IMR-90 (cell line): ENCODE results near the gene SH2D6. TPM values are rescaled to one million over a fixed set of nuclear protein-coding genes. Genes with fewer than 3 reads are reported as not detected.

Experiments
- ATAC-seq: fragments of 200-7000 bp; cut with Tn5 transposase; 2 replicates; pipeline ENCODE4 v1.9.1; 2020; ENCODE audit warnings: low read depth, mild to moderate bottlenecking, moderate library complexity
- BruUV-seq: library from RNA; stranded (reverse); fragments of 400-500 nt; replicated peaks from 2 replicates; lab custom pipeline; 2021; lab: Mats Ljungman, UMichigan
- CTCF ChIA-PET: fragments of 300-600 bp; formaldehyde crosslinking; extraction: SDS; loops from one replicate; lab custom pipeline; 2021; ENCODE audit warnings: antibody characterized with exemption; lab: Yijun Ruan, JAX
- POLR2A ChIA-PET: fragments of 300-600 bp; sonication (Branson Sonifier 250); formaldehyde crosslinking; loops from one replicate; lab custom pipeline; 2022; ENCODE audit warnings: antibody characterized with exemption; ENCODE audit not compliant: unreplicated experiment; lab: Charles Lee
- DNase-seq: peaks from one replicate; pipeline ENCODE4 v3.0.0; 2013
- H2AFZ ChIP-seq: replicated peaks from 2 replicates; pipeline ENCODE3; 2013; ENCODE audit warnings: low read length, mild to moderate bottlenecking; ENCODE audit not compliant: poor library complexity
- H2AK5ac ChIP-seq: 2 replicates; pipeline ENCODE4 v1.6.1; 2013; ENCODE audit warnings: low read depth, low read length, inconsistent platforms
- H2AK9ac ChIP-seq: replicated peaks from 2 replicates; pipeline ENCODE3; 2013; ENCODE audit warnings: mild to moderate bottlenecking, low read depth, low read length, moderate library complexity; ENCODE audit not compliant: poor library complexity
- H2BK120ac ChIP-seq: 2 replicates; pipeline ENCODE4 v1.6.1; 2013; ENCODE audit warnings: low read depth, low read length, inconsistent platforms
- H2BK15ac ChIP-seq: 3 replicates; pipeline ENCODE4 v1.6.1; 2013; ENCODE audit warnings: low read depth, low read length, inconsistent platforms
- H2BK20ac ChIP-seq: 2 replicates; pipeline ENCODE4 v1.6.1; 2013; ENCODE audit warnings: low read depth, mild to moderate bottlenecking, inconsistent platforms, low read length, moderate library complexity
- H2BK5ac ChIP-seq: 2 replicates; pipeline ENCODE4 v1.6.1; 2013; ENCODE audit warnings: mild to moderate bottlenecking, low read depth, low read length, inconsistent platforms; ENCODE audit not compliant: poor library complexity, severe bottlenecking
- H3K14ac ChIP-seq: replicated peaks from 2 replicates; pipeline ENCODE4 v1.6.1; 2013; ENCODE audit warnings: low read depth, low read length, inconsistent platforms
- H3K18ac ChIP-seq: 2 replicates; pipeline ENCODE4 v1.6.1; 2013; ENCODE audit warnings: low read depth, low read length, control low read depth
- H3K23ac ChIP-seq: 2 replicates; pipeline ENCODE4 v1.6.1; 2013; ENCODE audit warnings: low read depth, low read length, inconsistent platforms
- H3K27ac ChIP-seq: 2 replicates; pipeline ENCODE4 v1.5.1; 2013; ENCODE audit warnings: mild to moderate bottlenecking, control low read depth, low read length; ENCODE audit not compliant: insufficient read depth
- H3K27me3 ChIP-seq: 2 replicates; pipeline ENCODE4 v1.6.1; 2013; ENCODE audit warnings: low read length; ENCODE audit not compliant: control insufficient read depth, insufficient read depth
- H3K36me3 ChIP-seq: 2 replicates; pipeline ENCODE4 v1.6.1; 2013; ENCODE audit warnings: low read length, mixed read lengths; ENCODE audit not compliant: control insufficient read depth, insufficient read depth
- H3K4ac ChIP-seq: 2 replicates; pipeline ENCODE4 v1.6.1; 2013; ENCODE audit warnings: low read depth, low read length, inconsistent platforms
- H3K4me1 ChIP-seq: 2 replicates; pipeline ENCODE4 v1.6.1; 2013; ENCODE audit warnings: low read length, mixed read lengths; ENCODE audit not compliant: control insufficient read depth, insufficient read depth
- H3K4me2 ChIP-seq: 2 replicates; pipeline ENCODE4 v1.6.1; 2013; ENCODE audit warnings: low read depth, mild to moderate bottlenecking, control low read depth, low read length, moderate library complexity
- H3K4me3 ChIP-seq: 2 replicates; pipeline ENCODE4 v1.5.1; 2013; ENCODE audit warnings: low read depth, mild to moderate bottlenecking, control low read depth, low read length, moderate library complexity; ENCODE audit not compliant: insufficient read depth
- H3K56ac ChIP-seq: 2 replicates; pipeline ENCODE4 v1.6.1; 2013; ENCODE audit warnings: low read length, inconsistent platforms; ENCODE audit not compliant: insufficient read depth; ENCODE audit errors: extremely low read depth
- H3K79me1 ChIP-seq, 2 experiments: 2 replicates each; pipeline ENCODE4 v1.6.1; 2013; ENCODE audit warnings: low read length in 2 of 2, inconsistent platforms in 1 of 2, low read depth in 1 of 2
- H3K9ac ChIP-seq: 2 replicates; pipeline ENCODE4 v1.6.1; 2013; ENCODE audit warnings: low read depth, low read length, control low read depth
- H3K9me1 ChIP-seq: 2 replicates; pipeline ENCODE4 v1.6.1; 2013; ENCODE audit warnings: low read length, inconsistent platforms; ENCODE audit not compliant: insufficient read depth
- H3K9me3 ChIP-seq: 2 replicates; pipeline ENCODE4 v1.6.1; 2013; ENCODE audit warnings: low read length; ENCODE audit not compliant: control insufficient read depth, insufficient read depth
- H4K20me1 ChIP-seq: 2 replicates; pipeline ENCODE4 v1.6.1; 2013; ENCODE audit warnings: low read length, inconsistent platforms; ENCODE audit not compliant: insufficient read depth
- H4K5ac ChIP-seq: 2 replicates; pipeline ENCODE4 v1.6.1; 2013; ENCODE audit warnings: mild to moderate bottlenecking, low read depth, low read length, control low read depth
- H4K8ac ChIP-seq, 2 experiments: 2 replicates each; pipeline ENCODE4 v1.6.1; 2013; ENCODE audit warnings: low read depth in 2 of 2, low read length in 2 of 2, control low read depth in 1 of 2, inconsistent platforms in 1 of 2
- H4K91ac ChIP-seq: 2 replicates; pipeline ENCODE4 v1.6.1; 2013; ENCODE audit warnings: low read depth, low read length, inconsistent platforms; ENCODE audit not compliant: insufficient read depth
- BHLHE40 ChIP-seq: fragments of 150-350 bp; IDR thresholded peaks from 2 replicates; pipeline ENCODE4 v1.6.1; 2016; ENCODE audit warnings: mild to moderate bottlenecking, low read depth, low read length
- CEBPB ChIP-seq: IDR thresholded peaks from 2 replicates; pipeline ENCODE4 v1.6.1; 2012; ENCODE audit warnings: low read depth, low read length, improper control_type of control experiment
- CHD1 ChIP-seq: IDR thresholded peaks from 2 replicates; pipeline ENCODE4 v1.6.1; 2012; ENCODE audit warnings: low read depth, low read length, improper control_type of control experiment
- CTCF ChIP-seq: conservative IDR thresholded peaks from 2 replicates; pipeline ENCODE4 v1.5.1; 2012; ENCODE audit warnings: mild to moderate bottlenecking, low read depth, low read length, improper control_type of control experiment
- ELK1 ChIP-seq: fragments of 150-350 bp; IDR thresholded peaks from 2 replicates; pipeline ENCODE4 v1.6.1; 2016; ENCODE audit warnings: low read depth, mild to moderate bottlenecking, low read length, moderate library complexity, borderline replicate concordance
- FOS ChIP-seq: fragments of 150-350 bp; IDR thresholded peaks from 2 replicates; pipeline ENCODE4 v1.6.1; 2016; ENCODE audit warnings: low read depth, low read length
- MAFK ChIP-seq: IDR thresholded peaks from 2 replicates; pipeline ENCODE4 v1.6.1; 2012; ENCODE audit warnings: low read depth, low read length, improper control_type of control experiment
- MAZ ChIP-seq: IDR thresholded peaks from 2 replicates; pipeline ENCODE4 v1.6.1; 2012; ENCODE audit warnings: low read depth, mild to moderate bottlenecking, low read length, improper control_type of control experiment, moderate library complexity, borderline replicate concordance
- MXI1 ChIP-seq: IDR thresholded peaks from 2 replicates; pipeline ENCODE4 v1.6.1; 2012; ENCODE audit warnings: low read depth, mild to moderate bottlenecking, low read length, moderate library complexity, borderline replicate concordance
- NFE2L2 ChIP-seq: fragments of 150-350 bp; IDR thresholded peaks from 2 replicates; pipeline ENCODE4 v1.6.1; 2016; ENCODE audit warnings: low read depth, mild to moderate bottlenecking, low read length
- POLR2A ChIP-seq: IDR thresholded peaks from 2 replicates; pipeline ENCODE4 v1.6.1; 2012; ENCODE audit warnings: mild to moderate bottlenecking, low read depth, low read length
- RAD21 ChIP-seq: IDR thresholded peaks from 2 replicates; pipeline ENCODE4 v1.6.1; 2012; ENCODE audit warnings: low read length, improper control_type of control experiment
- RCOR1 ChIP-seq: IDR thresholded peaks from 2 replicates; pipeline ENCODE4 v1.6.1; 2012; ENCODE audit warnings: mild to moderate bottlenecking, low read length, improper control_type of control experiment; ENCODE audit not compliant: insufficient replicate concordance
- RFX5 ChIP-seq: IDR thresholded peaks from 2 replicates; pipeline ENCODE4 v1.8.0; 2012; ENCODE audit warnings: low read depth, mild to moderate bottlenecking, low read length, moderate library complexity
- SMC3 ChIP-seq: fragments of 150-350 bp; IDR thresholded peaks from 2 replicates; pipeline ENCODE4 v1.6.1; 2016; ENCODE audit warnings: low read depth, mild to moderate bottlenecking, antibody characterized with exemption, low read length, moderate library complexity
- WGBS, 2 experiments: methylation state at CpG; one replicate each; pipeline versions ENCODE4 v1.1.5 to v1.1.7; 2013; ENCODE audit warnings: missing lambda C conversion rate in 2 of 2; ENCODE audit not compliant: insufficient read length in 1 of 2; ENCODE audit errors: extremely low coverage in 2 of 2; 5-methylcytosine and 5-hydroxymethylcytosine counted together
- dilution Hi-C: fragments of 300-500 bp; cut with HindIII; formaldehyde crosslinking; loops from one replicate; pipeline ENCODE4 v1.14.3; 2018; ENCODE audit warnings: low sequenced_read_pairs; ENCODE audit not compliant: unreplicated experiment
- in situ Hi-C: fragments of 300-500 bp; cut with MboI; formaldehyde crosslinking; loops from 3 replicates; pipeline ENCODE4 v1.14.3; 2019; ENCODE audit warnings: low sequenced_read_pairs, inconsistent platforms, mixed read lengths
- intact Hi-C: fragments of 100-400 bp; cut with micrococcal nuclease; formaldehyde crosslinking; loops from 2 replicates; pipeline ENCODE4 v1.10.0; 2022
- polyA plus RNA-seq, 3 experiments: library from polyadenylated mRNA; depleted of rRNA; stranded (reverse); fragments of >200 nt; gene quantifications; 2 replicates each; pipeline ENCODE4 v1.2.3, GENCODE V29; 2012; ENCODE audit warnings: low replicate concordance in 1 of 3
- total RNA-seq: library from RNA; depleted of rRNA; stranded (reverse); fragments of >200 nt; gene quantifications from 2 replicates; pipeline ENCODE4 v1.2.3, GENCODE V29; 2012

Gene SH2D6
- total and polyA plus RNA-seq, 2 of the 4 experiments (the other 2 are of a cell fraction): 0.32 to 0.36 TPM

GRCh38 chr2:85458601-85459563 is 40.4 kb downstream of the SH2D6 start:
- H2BK5ac ChIP-seq: no peak overlapping the region
- no peak overlapping the region for H3K56ac ChIP-seq
- H3K4me1 ChIP-seq: no peaks in the 10 kb centered on the region; the same call in 1 of the 2 replicates
- H4K20me1 ChIP-seq: no peaks in the 10 kb centered on the region
- no peaks in the 10 kb centered on the region for H3K79me1 ChIP-seq
- no peak overlapping the region for H4K8ac ChIP-seq
- 74% methylated on average over 5 of the region's 12 CpGs; no CpG with 5 or more reads in 1 of the 2 experiments for WGBS, 2 experiments
- DNase-seq: no peak
- no peak for ATAC-seq
- H3K4me3 ChIP-seq: no peak overlapping the region
- BruUV-seq: no TSS peak
- ChIA-PET CTCF (no interaction called here), POLR2A (no interaction called here)
- in situ Hi-C loops (no loop called here), intact Hi-C loops (no loop called here), dilution Hi-C loops (no loop called here)
- no peak overlapping the region for H2BK120ac ChIP-seq
- 0 out of 2 replicates have a peak, but pooled peaks cover 3% of the 10 kb centered on the region for H3K27me3 ChIP-seq
- no peak overlapping the region for H2AK5ac ChIP-seq
- H2BK20ac ChIP-seq: no peak overlapping the region
- H3K9ac ChIP-seq: no peak overlapping the region
- H3K14ac ChIP-seq: no peak overlapping the region
- H3K18ac ChIP-seq: no peak overlapping the region
- H2BK15ac ChIP-seq: no peak overlapping the region
- H4K5ac ChIP-seq: no peak overlapping the region
- no peaks in the 10 kb centered on the region for H3K36me3 ChIP-seq
- no peak overlapping the region for H3K27ac ChIP-seq
- H3K4ac ChIP-seq: 0 out of 2 replicates have a peak overlapping the region, but pooled peaks have one; percentile 13
- no peak overlapping the region for H3K4me2 ChIP-seq
- H2AK9ac ChIP-seq: no peak overlapping the region
- H3K9me3 ChIP-seq: no peaks in the 10 kb centered on the region
- H4K91ac ChIP-seq: no peak overlapping the region
- no peak overlapping the region for H2AFZ ChIP-seq
- no peak overlapping the region for H3K23ac ChIP-seq
- no peaks in the 10 kb centered on the region for H3K9me1 ChIP-seq
- no peak for TF ChIP-seq MXI1
- no peak for TF ChIP-seq MAFK
- TF ChIP-seq CEBPB: no peak
- TF ChIP-seq NFE2L2: no peak
- no peak for TF ChIP-seq RCOR1
- TF ChIP-seq RAD21: no peak
- no peak for TF ChIP-seq BHLHE40
- no peak for TF ChIP-seq POLR2A
- TF ChIP-seq ELK1: no peak
- TF ChIP-seq FOS: no peak
- TF ChIP-seq RFX5: no peak
- TF ChIP-seq CHD1: no peak
- TF ChIP-seq MAZ: no peak
- TF ChIP-seq CTCF: no peak
- no peak for TF ChIP-seq SMC3
